Endothelial cell of umbilical vein (primary cell): ENCODE results near the gene CCDC146.

Experiments used
- CTCF ChIP-seq, 2 donors: IDR thresholded peaks; 1 replicate in 1 of 2; 2 replicates in 1 of 2; pipeline ENCODE4 v1.5.1; 2011; ENCODE audit warnings: low read length in 2 of 2, mild to moderate bottlenecking in 2 of 2, moderate library complexity in 2 of 2, control low read depth in 1 of 2, inconsistent platforms in 1 of 2, low read depth in 1 of 2; ENCODE audit not compliant: insufficient read depth in 1 of 2; ENCODE audit errors: extremely low read depth in 1 of 2
- EZH2 ChIP-seq: IDR thresholded peaks from 2 replicates; pipeline ENCODE4 v1.6.1; 2012; ENCODE audit warnings: borderline replicate concordance, low read depth, mild to moderate bottlenecking, moderate library complexity, low read length, inconsistent platforms; ENCODE audit not compliant: severe bottlenecking
- FOS ChIP-seq: IDR thresholded peaks from 2 replicates; pipeline ENCODE4 v1.6.1; 2011; ENCODE audit warnings: mild to moderate bottlenecking, low read length, moderate library complexity, borderline replicate concordance; ENCODE audit not compliant: insufficient read depth
- GATA2 ChIP-seq: IDR thresholded peaks from 2 replicates; pipeline ENCODE4 v1.7.0; 2011; ENCODE audit warnings: low read depth, mild to moderate bottlenecking, moderate library complexity, mixed read lengths, low read length; ENCODE audit not compliant: insufficient read length, insufficient read depth
- JUN ChIP-seq: IDR thresholded peaks from 2 replicates; pipeline ENCODE4 v1.6.1; 2011; ENCODE audit warnings: borderline replicate concordance, low read depth; ENCODE audit not compliant: insufficient read length, insufficient read depth
- MAX ChIP-seq: IDR thresholded peaks from 2 replicates; pipeline ENCODE4 v1.6.1; 2011; ENCODE audit not compliant: insufficient read depth, insufficient read length
- MYC ChIP-seq: IDR thresholded peaks from one replicate; pipeline ENCODE4 v1.6.1; 2011; ENCODE audit warnings: mild to moderate bottlenecking, low read depth, low read length
- POLR2A ChIP-seq: IDR thresholded peaks from 2 replicates; pipeline ENCODE4 v1.6.1; 2012; ENCODE audit warnings: low read depth, mild to moderate bottlenecking, control low read depth, low read length
- POLR2AphosphoS5 ChIP-seq: IDR thresholded peaks from 2 replicates; pipeline ENCODE4 v1.6.1; 2012; ENCODE audit warnings: low read depth, mild to moderate bottlenecking, control low read depth, low read length, moderate library complexity; ENCODE audit not compliant: insufficient read depth

GRCh38 chr7:77282897-77283296 lies 160.5 kb downstream of the CCDC146 start:
- TF ChIP-seq FOS = no peak
- no peak for TF ChIP-seq CTCF (IDR thresholded peaks at IDR 0.05; ENCODE audit: extremely low read depth in 1 of 2, insufficient read depth in 1 of 2, low read depth in 1 of 2, low read length in 2 of 2)
- no peak for TF ChIP-seq EZH2
- TF ChIP-seq POLR2A = no peak
- TF ChIP-seq POLR2AphosphoS5 = no peak
- no peak for TF ChIP-seq MYC
- no peak for TF ChIP-seq GATA2
- no peak for TF ChIP-seq MAX
- no peak for TF ChIP-seq JUN
